Pancreas (tissue), 10 donors: ENCODE data around the gene C1QL1. TPM values are rescaled to one million over a fixed set of nuclear protein-coding genes. Genes with fewer than 3 reads are reported as not detected.
A peak's percentile ranks its signal among the peaks of the same experiment; 100 is the strongest.

ENCODE experiments used
- ATAC-seq, 4 donors: fragments of 200-7000 bp; cut with Tn5 transposase; one replicate each; pipeline versions ENCODE4 v1.8.0 to v1.9.1; 2020; ENCODE audit warnings: mild to moderate bottlenecking in 4 of 4, moderate library complexity in 4 of 4
- DNase-seq, 6 donors: peaks; one replicate each; pipeline ENCODE4 v3.0.0-alpha.2; 2020
- FAIRE-seq: peaks from 2 replicates; lab custom pipeline; 2012; peaks lifted over from hg19 to GRCh38; lab: Jason Lieb, UNC
- H3K27ac ChIP-seq, 4 donors: fragments of 200-600 bp; sonication (generic); 1 replicate in 3 of 4; 2 replicates in 1 of 4; pipeline versions ENCODE4 v1.5.0 to v1.8.0; 2020
- H3K27me3 ChIP-seq, 4 donors: fragments of 200-600 bp; one replicate each; pipeline ENCODE4 v1.8.0; 2021
- H3K36me3 ChIP-seq, 3 donors: fragments of 200-600 bp; sonication (generic) in 1 of 3; one replicate each; pipeline versions ENCODE4 v1.5.0 to v1.8.0; 2020 to 2021
- H3K4me1 ChIP-seq, 3 donors: fragments of 200-600 bp; one replicate each; pipeline ENCODE4 v1.8.0; 2021
- H3K4me3 ChIP-seq, 4 donors: fragments of 200-600 bp; sonication (generic) in 2 of 4; one replicate each; pipeline versions ENCODE4 v1.5.0 to v1.8.0; 2020 to 2021
- H3K9me3 ChIP-seq, 4 donors: fragments of 200-600 bp; one replicate each; pipeline ENCODE4 v1.8.0; 2021
- WGBS, 2 donors: extraction: QIAGEN DNeasy Blood & Tissue Kit; methylation state at CpG; one replicate each; pipeline ENCODE4 v1.1.7; 2013; 5-methylcytosine and 5-hydroxymethylcytosine counted together
- intact Hi-C, 3 donors: fragments of 100-400 bp; cut with DNase I; formaldehyde crosslinking; loops; one replicate each; pipeline versions ENCODE4 v1.11.1 to v1.14.2; 2022
- polyA plus RNA-seq, 2 donors: library from polyadenylated mRNA; stranded (reverse); fragments of 200-250 nt; gene quantifications; one replicate each; pipeline ENCODE4 v1.2.3, GENCODE V29; 2013
- total RNA-seq, 6 donors: library from RNA; stranded (reverse); fragmentation: NEBNext Ultra II Directional in 4 of 6; extraction: Animal tissue kit (Norgen Biotek cat#: 25700) in 4 of 6; gene quantifications; one replicate each; pipeline versions ENCODE4 v1.2.1 to v1.2.4, GENCODE V29; 2021 to 2023
- TF ChIP-seq, protein P1 (sequence below), 4 donors: fragments of 200-600 bp; sonication (generic) in 3 of 4; IDR thresholded peaks; one replicate each; pipeline versions ENCODE4 v1.5.0 to v1.8.0; 2021; ENCODE audit warnings: antibody characterized with exemption in 4 of 4
- donor health status: healthy with polysubstance abuse.
- donor health status: DM: no; HTN: no; CAD: no; lungs with moderate emphysema.
- donor health status: DM: no; HTN: no; CAD: no.
- donor health status: control.
- donor health status: control.
- donor health status: Bipolar disorder and iron deficiency.
- donor health status: DM: yes; HTN: yes; CAD: no.
- donor health status: DM: no; HTN: no; CAD: no.
- donor health status: DM: no; HTN: no; CAD: no.
- donor health status: DM: yes; HTN: yes; CAD: no.

C1QL1 gene
- total and polyA plus RNA-seq, 8 donors, result 0.92 to 29.3 (median 3.5) TPM

DNA sequence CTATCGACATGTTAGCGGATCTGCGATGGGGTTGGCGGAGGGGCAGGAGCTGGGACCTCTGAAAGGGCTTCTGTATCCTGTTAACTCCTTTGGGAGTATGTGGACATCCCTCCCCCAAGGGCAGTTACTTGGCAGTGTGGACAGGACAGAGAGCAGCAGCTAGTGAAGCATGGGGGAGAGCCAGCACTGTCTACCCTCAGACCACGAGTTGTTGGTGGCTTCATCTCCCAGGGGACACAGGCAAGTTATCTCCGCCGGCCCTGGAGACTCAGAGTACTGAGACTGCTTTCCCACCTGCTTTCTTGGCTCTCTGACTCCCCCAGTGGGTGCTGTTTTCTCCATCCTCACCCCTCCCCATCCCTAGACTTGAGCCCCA is 47.5 kb downstream of the C1QL1 start:
- Histone ChIP-seq H3K9me3 (no peaks in the 10 kb centered on the region), H3K27me3 (no peaks in the 10 kb centered on the region), H3K27ac (no peak overlapping the region), H3K4me3 (no peak overlapping the region), H3K36me3 (no peaks in the 10 kb centered on the region), H3K4me1 (no peaks in the 10 kb centered on the region)
- ATAC-seq, result no peak
- TF ChIP-seq, protein P1, sequence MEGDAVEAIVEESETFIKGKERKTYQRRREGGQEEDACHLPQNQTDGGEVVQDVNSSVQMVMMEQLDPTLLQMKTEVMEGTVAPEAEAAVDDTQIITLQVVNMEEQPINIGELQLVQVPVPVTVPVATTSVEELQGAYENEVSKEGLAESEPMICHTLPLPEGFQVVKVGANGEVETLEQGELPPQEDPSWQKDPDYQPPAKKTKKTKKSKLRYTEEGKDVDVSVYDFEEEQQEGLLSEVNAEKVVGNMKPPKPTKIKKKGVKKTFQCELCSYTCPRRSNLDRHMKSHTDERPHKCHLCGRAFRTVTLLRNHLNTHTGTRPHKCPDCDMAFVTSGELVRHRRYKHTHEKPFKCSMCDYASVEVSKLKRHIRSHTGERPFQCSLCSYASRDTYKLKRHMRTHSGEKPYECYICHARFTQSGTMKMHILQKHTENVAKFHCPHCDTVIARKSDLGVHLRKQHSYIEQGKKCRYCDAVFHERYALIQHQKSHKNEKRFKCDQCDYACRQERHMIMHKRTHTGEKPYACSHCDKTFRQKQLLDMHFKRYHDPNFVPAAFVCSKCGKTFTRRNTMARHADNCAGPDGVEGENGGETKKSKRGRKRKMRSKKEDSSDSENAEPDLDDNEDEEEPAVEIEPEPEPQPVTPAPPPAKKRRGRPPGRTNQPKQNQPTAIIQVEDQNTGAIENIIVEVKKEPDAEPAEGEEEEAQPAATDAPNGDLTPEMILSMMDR (IDR thresholded peaks at IDR 0.05), result no peak
- no peak for DNase-seq
- intact Hi-C loops, result loop anchor here (5.0 to 10.0 kb wide), 3 partner anchors 102 to 194 kb away; no protein-coding TSS in a partner anchor
- 66 to 80% methylated on average over 7 of the region's 7 CpGs for WGBS, 2 donors
- FAIRE-seq, result no peak

DNA sequence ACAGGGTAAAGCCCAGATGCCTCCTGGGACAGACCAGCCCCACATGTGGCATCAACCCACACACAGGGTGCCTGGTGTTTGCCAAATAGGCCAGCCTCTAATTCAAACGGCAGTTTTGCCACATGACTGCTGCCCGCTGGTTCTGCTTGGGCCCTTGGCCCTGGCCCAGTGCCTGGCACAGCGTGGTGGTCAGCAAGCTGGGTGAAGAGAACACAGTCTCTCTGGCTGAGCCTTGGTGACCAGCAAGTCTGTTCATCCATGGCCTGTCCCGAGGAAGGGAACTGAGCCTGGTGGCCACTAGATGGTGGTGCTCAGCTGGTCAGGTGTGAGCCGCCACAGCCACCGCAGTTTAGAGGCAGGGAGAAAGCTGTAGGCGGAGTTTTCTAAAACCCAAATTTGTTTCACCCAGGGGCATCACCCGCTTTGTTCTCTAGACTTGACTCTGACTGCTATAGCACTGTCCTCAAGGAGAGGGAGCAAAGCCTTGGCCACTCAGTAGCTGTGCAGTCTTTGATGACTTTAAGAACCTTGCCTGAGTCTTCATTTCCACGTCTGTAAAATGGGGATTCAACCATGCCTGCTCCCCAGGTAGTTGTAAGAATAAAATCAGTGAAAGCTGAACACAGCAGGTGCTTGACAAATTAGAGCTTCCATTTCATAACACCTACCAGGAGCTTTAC is 48.1 kb downstream of the C1QL1 start:
- intact Hi-C loops, result loop anchor here (5.0 to 10.0 kb wide), 4 partner anchors 102 to 195 kb away; no protein-coding TSS in a partner anchor
- Histone ChIP-seq H3K36me3 (no peaks in the 10 kb centered on the region), H3K4me1 (no peaks in the 10 kb centered on the region), H3K27ac (no peak overlapping the region), H3K27me3 (no peaks in the 10 kb centered on the region), H3K4me3 (no peak overlapping the region), H3K9me3 (no peaks in the 10 kb centered on the region)
- DNase-seq (peak; percentile 72 to 93 (median 80)), FAIRE-seq (no peak), ATAC-seq (peak; percentile 80 to 93 (median 92))
- 10% methylated on average over 9 of the region's 9 CpGs for WGBS, 2 donors
- TF ChIP-seq, protein P1 (IDR thresholded peaks at IDR 0.05), result peak; percentile 35 to 81 (median 72)

DNA sequence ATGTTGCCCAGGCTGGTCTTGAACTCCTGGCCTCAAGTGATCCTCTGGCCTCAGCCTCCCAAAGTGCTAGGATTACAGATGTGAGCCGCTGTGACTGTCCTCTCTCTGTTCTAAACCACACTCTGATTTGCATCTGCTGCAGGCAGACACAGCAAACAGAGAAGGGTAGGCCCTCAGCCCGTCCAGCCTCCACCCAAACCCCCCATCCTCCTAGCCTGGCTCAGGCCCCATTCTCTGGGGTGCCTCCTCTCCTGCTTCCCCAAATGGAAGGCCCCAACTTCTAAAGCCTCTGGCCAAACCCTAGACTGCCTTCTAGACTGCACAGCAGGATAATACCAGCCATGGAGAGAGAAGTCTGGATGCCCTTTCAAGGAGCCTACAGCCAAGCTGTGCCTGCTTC is 48.7 kb downstream of the C1QL1 start:
- no peak overlapping the region for H3K4me3 ChIP-seq
- no peaks in the 10 kb centered on the region for H3K36me3 ChIP-seq
- no peaks in the 10 kb centered on the region for H3K4me1 ChIP-seq
- WGBS, 2 donors, result 56 to 62% methylated on average over 2 of the region's 2 CpGs
- FAIRE-seq (no peak), ATAC-seq (no peak), DNase-seq (no peak)
- intact Hi-C loops, result loop anchor here in 1 of 3 donors (10.0 kb wide), 1 partner anchor 175 kb away; no protein-coding TSS in a partner anchor
- H3K27me3 ChIP-seq, result no peaks in the 10 kb centered on the region
- H3K27ac ChIP-seq, result no peak overlapping the region
- TF ChIP-seq, protein P1 (IDR thresholded peaks at IDR 0.05), result no peak
- H3K9me3 ChIP-seq, result no peaks in the 10 kb centered on the region

DNA sequence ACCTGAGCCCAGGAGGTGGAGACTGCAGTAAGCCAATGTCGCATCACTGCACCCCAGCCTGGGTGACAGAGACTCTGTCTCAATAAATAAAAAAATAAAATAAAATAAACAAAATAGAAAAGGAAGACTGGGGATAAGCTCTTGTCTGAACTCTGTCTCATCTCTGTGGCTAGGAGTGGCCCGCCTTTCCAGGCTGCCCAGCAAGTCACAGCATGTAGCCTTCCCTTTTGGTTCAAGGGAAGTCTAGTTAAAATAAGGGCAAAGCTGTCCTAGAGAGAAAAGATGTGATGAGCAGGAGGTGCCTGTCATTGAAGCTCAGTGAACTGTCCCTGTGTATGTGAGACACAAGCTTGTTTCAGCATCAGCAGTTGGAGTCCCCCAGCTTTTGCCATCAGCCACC is 50.1 kb downstream of the C1QL1 start:
- intact Hi-C loops, result loop anchor here in 1 of 3 donors (10.0 kb wide), 1 partner anchor 177 kb away; no protein-coding TSS in a partner anchor
- FAIRE-seq, result no peak

More for the DNA sequence above, 50.1 kb downstream of the C1QL1 start:
- Histone ChIP-seq H3K27me3 (no peaks in the 10 kb centered on the region), H3K9me3 (no peaks in the 10 kb centered on the region), H3K4me1 (no peaks in the 10 kb centered on the region), H3K36me3 (no peaks in the 10 kb centered on the region), H3K4me3 (no peak overlapping the region), H3K27ac (peak overlapping the region in 2 of 4 donors; percentile 67 to 68)
- ATAC-seq (no peak), DNase-seq (no peak)
- TF ChIP-seq, protein P1 (IDR thresholded peaks at IDR 0.05), result no peak
- WGBS, 2 donors, result 79 to 89% methylated on average over 2 of the region's 2 CpGs
